ENCODE data around the gene PLCB4. TPM values are rescaled to one million over a fixed set of nuclear protein-coding genes. Genes with fewer than 3 reads are reported as not detected.

Gene PLCB4
- polyA plus RNA-seq, 1 of the 3 experiments (the other 2 are of a cell fraction): 5.5 TPM

GRCh38 chr20:9517297-9518162 is 448.6 kb downstream of the PLCB4 start:
- no peak overlapping the region for H3K27ac ChIP-seq (ENCODE audit: low read depth in 2 of 2, low read length in 1 of 2)
- H3K79me2 ChIP-seq (ENCODE audit: insufficient read depth): no peaks in the 10 kb centered on the region
- no peak overlapping the region for H3K9ac ChIP-seq
- no peaks in the 10 kb centered on the region for H3K9me2 ChIP-seq
- WGBS (ENCODE audit: low lambda C conversion rate): 78% methylated on average over 8 of the region's 8 CpGs
- no peak for DNase-seq
- H2AFZ ChIP-seq (ENCODE audit: low read depth): no peak overlapping the region
- ChIA-PET POLR2A (no interaction called here), CTCF (interaction anchor here (0.6 to 4.4 kb wide), 10 partner anchors 14 to 334 kb away, joined by 3 to 21 read pairs (median 4); no protein-coding TSS in a partner anchor)
- H3K9me3 ChIP-seq: no peaks in the 10 kb centered on the region
- no peak overlapping the region for H3K4me2 ChIP-seq
- H3K36me3 ChIP-seq (replicated peaks in 1 of 2; ENCODE audit: control insufficient read depth in 1 of 2, insufficient read depth in 2 of 2, low read length in 1 of 2): no peaks in the 10 kb centered on the region
- TF ChIP-seq TAF1 (IDR thresholded peaks at IDR 0.05; ENCODE audit: borderline replicate concordance, low read depth, low read length): no peak
- TF ChIP-seq MEF2A (IDR thresholded peaks at IDR 0.05; ENCODE audit: borderline replicate concordance, low read depth): no peak
- no peak for TF ChIP-seq IRF3 (IDR thresholded peaks at IDR 0.05; ENCODE audit: low read depth, low read length)
- no peak for TF ChIP-seq JUND (IDR thresholded peaks at IDR 0.05)
- no peak for TF ChIP-seq MXI1 (IDR thresholded peaks at IDR 0.05; ENCODE audit: low read depth, low read length)
- no peak for TF ChIP-seq YY1 (IDR thresholded peaks at IDR 0.05; ENCODE audit: low read depth)
- TF ChIP-seq RAD21 (IDR thresholded peaks at IDR 0.05; ENCODE audit: low read length): no peak
- TF ChIP-seq GABPA (IDR thresholded peaks at IDR 0.05; ENCODE audit: low read depth): no peak
- no peak for TF ChIP-seq EZH2phosphoT487 (IDR thresholded peaks at IDR 0.05; ENCODE audit: borderline replicate concordance, low read depth)
- TF ChIP-seq NFIC (IDR thresholded peaks at IDR 0.05; ENCODE audit: borderline replicate concordance): no peak
- H3K4me1 ChIP-seq (ENCODE audit: control insufficient read depth in 1 of 2, insufficient read depth in 2 of 2, low read depth in 1 of 2, low read length in 1 of 2): peaks cover 0 to 19% of the 10 kb centered on the region in 2 experiments; a peak in 3 of 4 replicates
- H3K27me3 ChIP-seq (ENCODE audit: insufficient read depth): peaks cover 11% of the 10 kb centered on the region; the same call in 1 of the 2 replicates
- no peak overlapping the region for H3K4me3 ChIP-seq (ENCODE audit: low read depth in 2 of 2, low read length in 1 of 2)
- peaks cover 6% of the 10 kb centered on the region for H3F3A ChIP-seq (replicated peaks; ENCODE audit: insufficient read depth)
- H4K20me1 ChIP-seq (ENCODE audit: insufficient read depth): no peaks in the 10 kb centered on the region

GRCh38 chr20:9518576-9519175 is 449.8 kb downstream of the PLCB4 start:
- Histone ChIP-seq H3K9me3 (no peaks in the 10 kb centered on the region), H3K36me3 (replicated peaks in 1 of 2; ENCODE audit: control insufficient read depth in 1 of 2, insufficient read depth in 2 of 2, low read length in 1 of 2) (no peaks in the 10 kb centered on the region), H4K20me1 (ENCODE audit: insufficient read depth) (no peaks in the 10 kb centered on the region), H3K27ac (ENCODE audit: low read depth in 2 of 2, low read length in 1 of 2) (no peak overlapping the region), H3K9ac (no peak overlapping the region), H3K4me1 (ENCODE audit: control insufficient read depth in 1 of 2, insufficient read depth in 2 of 2, low read depth in 1 of 2, low read length in 1 of 2) (peaks cover 0 to 21% of the 10 kb centered on the region in 2 experiments; a peak in 3 of 4 replicates), H3K79me2 (ENCODE audit: insufficient read depth) (no peaks in the 10 kb centered on the region), H3K27me3 (ENCODE audit: insufficient read depth) (peaks cover 11% of the 10 kb centered on the region; the same call in 1 of the 2 replicates), H3K4me3 (ENCODE audit: low read depth in 2 of 2, low read length in 1 of 2) (no peak overlapping the region), H2AFZ (ENCODE audit: low read depth) (no peak overlapping the region), H3K4me2 (no peak overlapping the region), H3K9me2 (no peaks in the 10 kb centered on the region), H3F3A (replicated peaks; ENCODE audit: insufficient read depth) (peaks cover 6% of the 10 kb centered on the region)
- 54% methylated on average over 8 of the region's 8 CpGs for WGBS (ENCODE audit: low lambda C conversion rate)
- ChIA-PET CTCF (interaction anchor here (1.2 to 3.5 kb wide), 5 partner anchors 24 to 111 kb away, joined by 3 to 16 read pairs (median 4); no protein-coding TSS in a partner anchor), POLR2A (no interaction called here)
- DNase-seq: no peak
- TF ChIP-seq EP300 (IDR thresholded peaks at IDR 0.05; ENCODE audit: borderline replicate concordance in 1 of 2, low read depth in 1 of 2, low read length in 1 of 2): no peak
- no peak for TF ChIP-seq USF1 (IDR thresholded peaks at IDR 0.05; ENCODE audit: borderline replicate concordance, low read depth)
- no peak for TF ChIP-seq PBX3 (IDR thresholded peaks at IDR 0.05)
- no peak for TF ChIP-seq FOXM1 (IDR thresholded peaks at IDR 0.05; ENCODE audit: low read depth)
- TF ChIP-seq MAX (IDR thresholded peaks at IDR 0.05; ENCODE audit: low read depth): no peak
- TF ChIP-seq NRF1 (IDR thresholded peaks at IDR 0.05; ENCODE audit: low read depth, low read length): no peak
- no peak for TF ChIP-seq EZH2phosphoT487 (IDR thresholded peaks at IDR 0.05; ENCODE audit: borderline replicate concordance, low read depth)
- TF ChIP-seq TEAD4 (IDR thresholded peaks at IDR 0.05; ENCODE audit: borderline replicate concordance, insufficient read depth): no peak
- no peak for TF ChIP-seq JUND (IDR thresholded peaks at IDR 0.05)
- no peak for TF ChIP-seq MEF2A (IDR thresholded peaks at IDR 0.05; ENCODE audit: borderline replicate concordance, low read depth)
- no peak for TF ChIP-seq FOXJ3 (CRISPR knock-in tag; IDR thresholded peaks at IDR 0.05)
- no peak for TF ChIP-seq USF2 (IDR thresholded peaks at IDR 0.05; ENCODE audit: borderline replicate concordance, low read depth, low read length)
- TF ChIP-seq GABPA (IDR thresholded peaks at IDR 0.05; ENCODE audit: low read depth): no peak
- no peak for TF ChIP-seq SMC3 (IDR thresholded peaks at IDR 0.05; ENCODE audit: low read depth, low read length)
- no peak for TF ChIP-seq TCF12 (IDR thresholded peaks at IDR 0.05)
- TF ChIP-seq MXI1 (IDR thresholded peaks at IDR 0.05; ENCODE audit: low read depth, low read length): no peak

All from SK-N-SH (cell line).